GM21717 (cell line): ENCODE measurements around the gene PRKCZ.

Source experiments
- ATAC-seq: cut with Tn5 transposase; IDR thresholded peaks from one replicate; pipeline ENCODE4 v1.9.1; 2021; ENCODE audit warnings: mild to moderate bottlenecking, moderate library complexity; ENCODE audit not compliant: unreplicated experiment

The PRKCZ gene

GRCh38 chr1:2060072-2060471, 9.9 kb downstream of the PRKCZ start:
- no peak for ATAC-seq

- no peak for ATAC-seq
Measured at GRCh38 chr1:2060535-2060934, 10.3 kb downstream of the PRKCZ start.

- no peak for ATAC-seq
Measured at GRCh38 chr1:2061065-2061778, 11.0 kb downstream of the PRKCZ start.

GRCh38 chr1:2065699-2066098, 15.5 kb downstream of the PRKCZ start:
- ATAC-seq: no peak

GRCh38 chr1:2067393-2067792, 17.2 kb downstream of the PRKCZ start:
- no peak for ATAC-seq

GRCh38 chr1:2067981-2068380, 17.8 kb downstream of the PRKCZ start:
- ATAC-seq: no peak

- ATAC-seq: no peak
Measured at GRCh38 chr1:2068951-2069350, 18.7 kb downstream of the PRKCZ start.

- ATAC-seq: no peak
Measured at GRCh38 chr1:2070016-2070415, 19.8 kb downstream of the PRKCZ start.

- no peak for ATAC-seq
Measured at GRCh38 chr1:2070800-2071530, 20.8 kb downstream of the PRKCZ start.

- no peak for ATAC-seq
Measured at GRCh38 chr1:2072109-2072806, 22.0 kb downstream of the PRKCZ start.

GRCh38 chr1:2072891-2073290, 22.7 kb downstream of the PRKCZ start:
- ATAC-seq: no peak

GRCh38 chr1:2073382-2074230, 23.4 kb downstream of the PRKCZ start:
- no peak for ATAC-seq

GRCh38 chr1:2074396-2074795, 24.2 kb downstream of the PRKCZ start:
- ATAC-seq: no peak

GRCh38 chr1:2074944-2075740, 24.9 kb downstream of the PRKCZ start:
- no peak for ATAC-seq

GRCh38 chr1:2076826-2077225, 26.6 kb downstream of the PRKCZ start:
- no peak for ATAC-seq

- no peak for ATAC-seq
Measured at GRCh38 chr1:2078170-2078569, 28.0 kb downstream of the PRKCZ start.

GRCh38 chr1:2079396-2080085, 29.3 kb downstream of the PRKCZ start:
- no peak for ATAC-seq

- ATAC-seq: no peak
Measured at GRCh38 chr1:2080140-2080539, 29.9 kb downstream of the PRKCZ start.

- ATAC-seq: no peak
Measured at GRCh38 chr1:2080884-2081283, 30.7 kb downstream of the PRKCZ start.
